ENCODE results near the gene CYB5B. TPM values are rescaled to one million over a fixed set of nuclear protein-coding genes. Genes with fewer than 3 reads are reported as not detected.
A peak's percentile ranks its signal among the peaks of the same experiment; 100 is the strongest.

The CYB5B gene
- total and polyA plus RNA-seq, 2 experiments from 2014 or later: 47.1 to 115 TPM

DNA sequence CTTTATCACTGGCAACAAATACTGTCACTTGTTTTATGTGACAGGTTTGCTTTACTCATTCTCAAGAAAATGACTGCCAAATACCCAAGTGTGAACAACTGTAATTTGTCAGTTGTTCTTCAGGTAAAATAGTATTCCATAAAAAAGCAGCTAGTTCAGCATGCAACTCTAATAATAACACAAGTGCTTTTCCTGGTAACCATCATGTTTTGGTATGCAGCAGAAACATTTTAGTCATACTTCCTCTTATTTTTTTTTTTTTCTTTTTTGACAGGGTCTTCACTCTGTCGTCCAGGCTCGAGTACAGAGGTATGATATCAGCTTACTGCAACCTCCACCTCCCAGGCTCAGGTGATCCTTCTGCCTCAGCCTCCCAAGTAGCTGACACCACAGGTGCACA is 43.2 kb upstream of the CYB5B start:
- WGBS, 2 experiments (ENCODE audit: low coverage in 1 of 2, low lambda C conversion rate in 2 of 2, missing lambda C conversion rate in 2 of 2): 72 to 85% methylated on average over 2 of the region's 2 CpGs
- H3K79me2 ChIP-seq (ENCODE audit: insufficient read depth): peaks cover 88% of the 10 kb centered on the region
- TF ChIP-seq EZH2 (IDR thresholded peaks at IDR 0.05; ENCODE audit: insufficient read depth, poor library complexity, severe bottlenecking) (no peak), EZH2phosphoT487 (IDR thresholded peaks at IDR 0.05; ENCODE audit: insufficient read depth, low read depth) (no peak)
- H3K9me3 ChIP-seq (ENCODE audit: low read depth): no peaks in the 10 kb centered on the region
- in situ Hi-C loops (cut with MboI): no loop called here
- peaks cover 34% of the 10 kb centered on the region for H3K36me3 ChIP-seq (ENCODE audit: low read depth)
- H3K4me3 ChIP-seq: no peak overlapping the region
- H3K27me3 ChIP-seq (replicated peaks; ENCODE audit: insufficient read depth): no peaks in the 10 kb centered on the region
- no peak for DNase-seq
- peaks cover 27% of the 10 kb centered on the region; the same call in 1 of the 2 replicates for H3F3A ChIP-seq (ENCODE audit: insufficient read depth)
- H3K27ac ChIP-seq: no peak overlapping the region
- no peak overlapping the region for H3K4me2 ChIP-seq (ENCODE audit: unreplicated experiment)
- H4K20me1 ChIP-seq (ENCODE audit: insufficient read depth): no peaks in the 10 kb centered on the region
- H3K9ac ChIP-seq: no peak overlapping the region
- peaks cover 25% of the 10 kb centered on the region for H3K4me1 ChIP-seq (ENCODE audit: insufficient read depth)
- H2AFZ ChIP-seq: no peak overlapping the region
- H3K9me2 ChIP-seq (ENCODE audit: insufficient read depth): no peaks in the 10 kb centered on the region

GRCh38 chr16:69382421-69382820 is 42.0 kb upstream of the CYB5B start:
- Histone ChIP-seq H4K20me1 (ENCODE audit: insufficient read depth) (no peaks in the 10 kb centered on the region), H3K4me2 (ENCODE audit: unreplicated experiment) (no peak overlapping the region), H3K27me3 (replicated peaks; ENCODE audit: insufficient read depth) (no peaks in the 10 kb centered on the region), H3K79me2 (ENCODE audit: insufficient read depth) (peaks cover 87% of the 10 kb centered on the region), H3F3A (ENCODE audit: insufficient read depth) (peaks cover 27% of the 10 kb centered on the region; the same call in 1 of the 2 replicates), H3K4me1 (ENCODE audit: insufficient read depth) (peaks cover 31% of the 10 kb centered on the region), H3K9me2 (ENCODE audit: insufficient read depth) (no peaks in the 10 kb centered on the region), H3K36me3 (ENCODE audit: low read depth) (peaks cover 30% of the 10 kb centered on the region), H3K9me3 (ENCODE audit: low read depth) (no peaks in the 10 kb centered on the region), H3K27ac (no peak overlapping the region), H2AFZ (no peak overlapping the region), H3K4me3 (no peak overlapping the region), H3K9ac (no peak overlapping the region)
- 97 to 98% methylated on average over 2 of the region's 2 CpGs for WGBS, 2 experiments (ENCODE audit: low coverage in 1 of 2, low lambda C conversion rate in 2 of 2, missing lambda C conversion rate in 2 of 2)
- in situ Hi-C loops (cut with MboI): no loop called here
- no peak for DNase-seq
- TF ChIP-seq EZH2phosphoT487 (IDR thresholded peaks at IDR 0.05; ENCODE audit: insufficient read depth, low read depth): no peak
- TF ChIP-seq EZH2 (IDR thresholded peaks at IDR 0.05; ENCODE audit: insufficient read depth, poor library complexity, severe bottlenecking): no peak

DNA sequence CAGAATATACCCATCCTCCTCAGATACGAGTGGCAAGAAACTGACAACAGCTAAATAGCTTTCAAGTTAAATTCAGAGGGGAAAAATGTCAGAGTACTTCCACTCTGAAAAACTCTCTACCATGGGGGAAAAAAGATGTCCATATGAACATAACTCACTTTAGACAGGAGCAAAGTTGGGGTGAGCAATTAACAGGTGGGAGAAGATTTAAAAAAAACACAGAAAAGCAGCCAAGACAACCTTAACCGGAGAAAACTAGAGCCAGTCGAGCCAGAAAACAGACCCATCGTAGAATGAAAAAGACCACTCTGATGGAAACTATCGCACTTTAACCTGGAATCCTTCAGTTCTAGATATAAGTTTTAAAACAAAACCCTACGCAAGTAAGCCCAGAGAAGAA is 39.4 kb upstream of the CYB5B start:
- no peaks in the 10 kb centered on the region for H3K27me3 ChIP-seq (replicated peaks; ENCODE audit: insufficient read depth)
- peaks cover 19% of the 10 kb centered on the region; the same call in 1 of the 2 replicates for H3K4me1 ChIP-seq (ENCODE audit: insufficient read depth)
- in situ Hi-C loops (cut with MboI): no loop called here
- H3K36me3 ChIP-seq (ENCODE audit: low read depth): peaks cover 21% of the 10 kb centered on the region
- DNase-seq: no peak
- H3K4me3 ChIP-seq: peak overlapping the region; percentile 97
- peak overlapping the region; percentile 95 for H3K9ac ChIP-seq
- no peaks in the 10 kb centered on the region for H4K20me1 ChIP-seq (ENCODE audit: insufficient read depth)
- H3K9me3 ChIP-seq (ENCODE audit: low read depth): no peaks in the 10 kb centered on the region
- H3K9me2 ChIP-seq (ENCODE audit: insufficient read depth): no peaks in the 10 kb centered on the region
- H3K27ac ChIP-seq: peak overlapping the region; percentile 68
- peak overlapping the region; percentile 97 for H3K4me2 ChIP-seq (ENCODE audit: unreplicated experiment)
- WGBS, 2 experiments (ENCODE audit: low coverage in 1 of 2, low lambda C conversion rate in 2 of 2, missing lambda C conversion rate in 2 of 2): 11 to 14% methylated on average over 6 of the region's 6 CpGs
- H3F3A ChIP-seq (ENCODE audit: insufficient read depth): peaks cover 6% of the 10 kb centered on the region; the same call in 1 of the 2 replicates
- H2AFZ ChIP-seq: peak overlapping the region; percentile 76
- TF ChIP-seq EZH2 (IDR thresholded peaks at IDR 0.05; ENCODE audit: insufficient read depth, poor library complexity, severe bottlenecking): no peak
- TF ChIP-seq EZH2phosphoT487 (IDR thresholded peaks at IDR 0.05; ENCODE audit: insufficient read depth, low read depth): no peak
- peaks cover 64% of the 10 kb centered on the region for H3K79me2 ChIP-seq (ENCODE audit: insufficient read depth)

DNA sequence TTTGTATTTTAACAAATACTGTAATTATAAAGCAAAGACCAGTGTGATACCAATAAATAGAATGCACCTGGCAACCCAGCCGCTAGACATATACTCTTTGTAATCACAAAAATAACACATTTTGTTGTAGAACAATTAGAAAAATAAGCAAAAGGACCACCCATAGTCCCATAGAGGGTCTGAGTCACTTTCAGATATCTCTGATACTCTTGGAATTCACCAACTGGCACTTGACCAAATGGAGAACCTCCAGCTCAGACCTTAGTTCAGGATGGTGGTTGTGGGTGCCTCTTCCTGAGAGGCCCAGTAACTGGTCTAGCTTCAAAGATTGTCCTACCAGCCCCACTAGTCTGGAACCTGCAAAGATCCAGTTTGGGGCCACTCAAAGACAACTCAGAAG is 37.8 kb upstream of the CYB5B start:
- Histone ChIP-seq H3K79me2 (ENCODE audit: insufficient read depth) (peaks cover 48% of the 10 kb centered on the region), H3K4me2 (ENCODE audit: unreplicated experiment) (peak overlapping the region; percentile 62), H3K27ac (no peak overlapping the region; the same call in 1 of the 2 replicates), H3K4me3 (peak overlapping the region; percentile 97), H3K9ac (peak overlapping the region; percentile 95; the same call in 1 of the 2 replicates), H3K27me3 (replicated peaks; ENCODE audit: insufficient read depth) (no peaks in the 10 kb centered on the region), H3K9me2 (ENCODE audit: insufficient read depth) (no peaks in the 10 kb centered on the region), H3K4me1 (ENCODE audit: insufficient read depth) (peaks cover 19% of the 10 kb centered on the region; the same call in 1 of the 2 replicates), H4K20me1 (ENCODE audit: insufficient read depth) (no peaks in the 10 kb centered on the region), H2AFZ (peak overlapping the region; percentile 90), H3K9me3 (ENCODE audit: low read depth) (no peaks in the 10 kb centered on the region), H3K36me3 (ENCODE audit: low read depth) (peaks cover 20% of the 10 kb centered on the region), H3F3A (ENCODE audit: insufficient read depth) (peaks cover 6% of the 10 kb centered on the region; the same call in 1 of the 2 replicates)
- WGBS, 2 experiments (ENCODE audit: low coverage in 1 of 2, low lambda C conversion rate in 2 of 2, missing lambda C conversion rate in 2 of 2): 88 to 96% methylated on average over 1 of the region's 1 CpG
- DNase-seq: no peak
- in situ Hi-C loops (cut with MboI): no loop called here
- TF ChIP-seq EZH2phosphoT487 (IDR thresholded peaks at IDR 0.05; ENCODE audit: insufficient read depth, low read depth) (no peak), EZH2 (IDR thresholded peaks at IDR 0.05; ENCODE audit: insufficient read depth, poor library complexity, severe bottlenecking) (no peak)
